PC-9 (cell line): Measurements from ENCODE around the gene FAM131A. TPM values are rescaled to one million over a fixed set of nuclear protein-coding genes. Genes with fewer than 3 reads are reported as not detected.

Experiments
- BruUV-seq: library from RNA; stranded (reverse); fragments of 400-500 nt; replicated peaks from 2 replicates; lab custom pipeline; 2021; lab: Mats Ljungman, UMichigan
- CTCF ChIA-PET: fragments of 300-600 bp; sonication (Branson Sonifier 250); formaldehyde crosslinking; loops from one replicate; lab custom pipeline; 2022; ENCODE audit warnings: antibody characterized with exemption; lab: Charles Lee
- POLR2A ChIA-PET: fragments of 300-600 bp; sonication (Branson Sonifier 250); formaldehyde crosslinking; loops from one replicate; lab custom pipeline; 2022; ENCODE audit warnings: antibody characterized with exemption; ENCODE audit not compliant: unreplicated experiment; lab: Charles Lee
- DNase-seq, 2 experiments: peaks; one replicate each; pipeline versions ENCODE4 v3.0.0 to v3.0.0-alpha.2; 2015 to 2022; ENCODE audit warnings: mixed read lengths in 1 of 2
- H2AFZ ChIP-seq: fragments of 200-600 bp; sonication (generic); 2 replicates; pipeline ENCODE4 v1.8.1; 2017; ENCODE audit warnings: antibody characterized with exemption
- H3F3A ChIP-seq: fragments of 200-600 bp; sonication (generic); 2 replicates; pipeline ENCODE4 v1.8.1; 2017; ENCODE audit warnings: antibody characterized with exemption, mild to moderate bottlenecking, low read depth; ENCODE audit not compliant: insufficient read depth
- H3K27ac ChIP-seq: fragments of 200-600 bp; sonication (generic); 2 replicates; pipeline ENCODE4 v1.6.1; 2016; ENCODE audit warnings: mixed run types
- H3K27me3 ChIP-seq: fragments of 200-600 bp; sonication (generic); 2 replicates; pipeline ENCODE4 v1.6.1; 2016; ENCODE audit warnings: low read depth, mixed run types; ENCODE audit not compliant: insufficient read depth
- H3K36me3 ChIP-seq: fragments of 200-600 bp; sonication (generic); 2 replicates; pipeline ENCODE4 v1.6.1; 2016; ENCODE audit warnings: low read depth, mixed run types
- H3K4me1 ChIP-seq: fragments of 200-600 bp; sonication (generic); replicated peaks from 2 replicates; pipeline ENCODE4 v1.6.1; 2016; ENCODE audit warnings: mixed run types; ENCODE audit not compliant: insufficient read depth
- H3K4me2 ChIP-seq: fragments of 200-600 bp; sonication (generic); 2 replicates; pipeline ENCODE4 v1.6.1; 2017; ENCODE audit warnings: mixed run types
- H3K4me3 ChIP-seq: fragments of 200-600 bp; sonication (generic); 2 replicates; pipeline ENCODE4 v1.6.1; 2016; ENCODE audit warnings: mixed run types
- H3K79me2 ChIP-seq: fragments of 200-600 bp; sonication (generic); 2 replicates; pipeline ENCODE4 v1.6.1; 2017; ENCODE audit warnings: low read depth, mixed run types
- H3K9me2 ChIP-seq: fragments of 200-600 bp; sonication (generic); 2 replicates; pipeline ENCODE4 v1.8.1; 2017; ENCODE audit warnings: mild to moderate bottlenecking; ENCODE audit not compliant: insufficient read depth
- H3K9me3 ChIP-seq: fragments of 200-600 bp; sonication (generic); 2 replicates; pipeline ENCODE4 v1.8.1; 2016; ENCODE audit warnings: low read depth; ENCODE audit not compliant: insufficient read depth
- H4K20me1 ChIP-seq: fragments of 200-600 bp; sonication (generic); 2 replicates; pipeline ENCODE4 v1.8.1; 2017; ENCODE audit not compliant: insufficient read depth
- EZH2 ChIP-seq: fragments of 200-600 bp; sonication (generic); IDR thresholded peaks from 2 replicates; pipeline ENCODE4 v1.8.0; 2017; ENCODE audit warnings: antibody characterized with exemption, low read depth
- intact Hi-C: fragments of 100-400 bp; cut with micrococcal nuclease; formaldehyde crosslinking; loops from one replicate; pipeline ENCODE4 v1.10.0; 2022; ENCODE audit not compliant: unreplicated experiment
- total RNA-seq: library from RNA; stranded (reverse); gene quantifications from 2 replicates; pipeline ENCODE4 v1.2.3, GENCODE V29; 2021
- TF ChIP-seq, protein P1 (sequence below): fragments of 200-600 bp; sonication (generic); conservative IDR thresholded peaks from 2 replicates; pipeline ENCODE4 v1.6.1; 2017; ENCODE audit warnings: mixed run types, antibody characterized with exemption, mild to moderate bottlenecking, moderate library complexity

The FAM131A gene
- total RNA-seq, 1 experiment from 2014 or later: 25.5 TPM

DNA sequence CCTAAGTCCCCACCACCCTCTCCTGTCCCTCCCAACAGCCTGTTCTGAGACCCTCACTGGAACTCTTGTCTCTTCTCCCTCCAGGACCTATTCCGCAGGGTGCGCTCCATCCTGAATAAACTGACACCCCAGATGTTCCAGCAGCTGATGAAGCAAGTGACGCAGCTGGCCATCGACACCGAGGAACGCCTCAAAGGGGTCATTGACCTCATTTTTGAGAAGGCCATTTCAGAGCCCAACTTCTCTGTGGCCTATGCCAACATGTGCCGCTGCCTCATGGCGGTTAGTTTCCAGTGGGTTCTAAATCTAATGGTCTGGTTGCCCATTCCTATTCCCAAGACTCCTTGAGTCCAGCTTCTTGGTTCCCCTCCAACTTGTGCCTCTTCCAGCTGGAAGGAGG is 13.7 kb upstream of the FAM131A start:
- Histone ChIP-seq H3K27ac (no peak overlapping the region), H3K4me3 (no peak overlapping the region), H3K79me2 (peaks cover 91% of the 10 kb centered on the region), H4K20me1 (peaks cover 96% of the 10 kb centered on the region), H3K9me2 (no peaks in the 10 kb centered on the region), H3K27me3 (no peaks in the 10 kb centered on the region), H3K4me1 (peaks cover 20% of the 10 kb centered on the region), H2AFZ (no peak overlapping the region), H3F3A (peaks cover 92% of the 10 kb centered on the region), H3K4me2 (no peak overlapping the region), H3K9me3 (no peaks in the 10 kb centered on the region), H3K36me3 (peaks cover 84% of the 10 kb centered on the region)
- intact Hi-C loops: no loop called here
- BruUV-seq: no TSS peak
- ChIA-PET CTCF (no interaction called here), POLR2A (no interaction called here)
- no peak for DNase-seq
- TF ChIP-seq EZH2: no peak
- TF ChIP-seq, protein P1, sequence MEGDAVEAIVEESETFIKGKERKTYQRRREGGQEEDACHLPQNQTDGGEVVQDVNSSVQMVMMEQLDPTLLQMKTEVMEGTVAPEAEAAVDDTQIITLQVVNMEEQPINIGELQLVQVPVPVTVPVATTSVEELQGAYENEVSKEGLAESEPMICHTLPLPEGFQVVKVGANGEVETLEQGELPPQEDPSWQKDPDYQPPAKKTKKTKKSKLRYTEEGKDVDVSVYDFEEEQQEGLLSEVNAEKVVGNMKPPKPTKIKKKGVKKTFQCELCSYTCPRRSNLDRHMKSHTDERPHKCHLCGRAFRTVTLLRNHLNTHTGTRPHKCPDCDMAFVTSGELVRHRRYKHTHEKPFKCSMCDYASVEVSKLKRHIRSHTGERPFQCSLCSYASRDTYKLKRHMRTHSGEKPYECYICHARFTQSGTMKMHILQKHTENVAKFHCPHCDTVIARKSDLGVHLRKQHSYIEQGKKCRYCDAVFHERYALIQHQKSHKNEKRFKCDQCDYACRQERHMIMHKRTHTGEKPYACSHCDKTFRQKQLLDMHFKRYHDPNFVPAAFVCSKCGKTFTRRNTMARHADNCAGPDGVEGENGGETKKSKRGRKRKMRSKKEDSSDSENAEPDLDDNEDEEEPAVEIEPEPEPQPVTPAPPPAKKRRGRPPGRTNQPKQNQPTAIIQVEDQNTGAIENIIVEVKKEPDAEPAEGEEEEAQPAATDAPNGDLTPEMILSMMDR: no peak

DNA sequence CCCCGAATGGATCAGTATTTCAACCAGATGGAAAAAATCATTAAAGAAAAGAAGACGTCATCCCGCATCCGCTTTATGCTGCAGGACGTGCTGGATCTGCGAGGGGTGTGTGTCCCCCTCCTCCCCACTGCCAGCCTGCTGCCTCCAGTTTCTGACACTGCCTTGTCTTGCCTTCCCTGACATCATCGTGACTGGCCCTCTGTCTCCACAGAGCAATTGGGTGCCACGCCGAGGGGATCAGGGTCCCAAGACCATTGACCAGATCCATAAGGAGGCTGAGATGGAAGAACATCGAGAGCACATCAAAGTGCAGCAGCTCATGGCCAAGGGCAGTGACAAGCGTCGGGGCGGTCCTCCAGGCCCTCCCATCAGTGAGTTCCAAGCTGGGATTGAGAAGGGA is 12.1 kb upstream of the FAM131A start:
- TF ChIP-seq, protein P1: no peak
- TF ChIP-seq EZH2: no peak
- intact Hi-C loops: no loop called here
- Histone ChIP-seq H3K27ac (no peak overlapping the region), H3K79me2 (peaks cover 79% of the 10 kb centered on the region), H3K36me3 (peaks cover 95% of the 10 kb centered on the region), H2AFZ (no peak overlapping the region), H3K4me2 (no peak overlapping the region), H3K27me3 (no peaks in the 10 kb centered on the region), H3K4me3 (no peak overlapping the region), H3K4me1 (peaks cover 5% of the 10 kb centered on the region), H3F3A (peaks cover 96% of the 10 kb centered on the region), H4K20me1 (peaks cover 98% of the 10 kb centered on the region), H3K9me2 (no peaks in the 10 kb centered on the region), H3K9me3 (no peaks in the 10 kb centered on the region)
- no peak for DNase-seq
- ChIA-PET POLR2A (no interaction called here), CTCF (no interaction called here)
- BruUV-seq: no TSS peak

DNA sequence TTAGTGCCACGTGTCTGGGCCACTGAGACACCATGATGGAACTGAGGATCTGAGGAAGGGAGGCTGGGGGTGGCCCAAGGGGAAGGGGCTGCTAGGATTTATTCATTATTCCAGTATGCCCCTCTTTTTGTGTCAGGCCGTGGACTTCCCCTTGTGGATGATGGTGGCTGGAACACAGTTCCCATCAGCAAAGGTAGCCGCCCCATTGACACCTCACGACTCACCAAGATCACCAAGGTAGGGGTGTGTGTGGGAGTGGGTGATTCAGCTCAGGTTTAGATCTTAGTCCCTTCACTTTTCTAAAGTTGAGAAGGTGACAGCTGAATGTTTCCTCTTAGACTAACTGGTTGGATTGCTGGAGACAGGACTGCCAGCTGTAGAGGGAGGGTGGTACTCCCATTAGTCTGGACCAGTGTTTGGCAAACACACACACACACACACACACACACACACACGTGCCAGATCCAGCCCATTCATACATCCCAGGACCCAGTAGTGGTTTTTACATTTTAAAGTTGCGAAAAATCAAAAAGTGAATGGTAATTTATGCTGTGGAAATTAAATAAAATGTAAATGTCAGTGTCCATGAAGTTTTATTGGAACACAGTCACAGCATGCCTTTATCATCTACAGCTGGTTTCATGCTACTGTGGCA is 11.6 kb upstream of the FAM131A start:
- H3K36me3 ChIP-seq: peaks cover 93% of the 10 kb centered on the region
- BruUV-seq: no TSS peak
- H3K9me3 ChIP-seq: no peaks in the 10 kb centered on the region
- H3K4me1 ChIP-seq: peaks cover 1% of the 10 kb centered on the region; the same call in 1 of the 2 replicates
- intact Hi-C loops: no loop called here
- H2AFZ ChIP-seq: no peak overlapping the region
- CTCF ChIA-PET: no interaction called here
- POLR2A ChIA-PET: no interaction called here
- peaks cover 97% of the 10 kb centered on the region for H4K20me1 ChIP-seq
- H3K9me2 ChIP-seq: no peaks in the 10 kb centered on the region
- H3K4me2 ChIP-seq: no peak overlapping the region
- H3F3A ChIP-seq: peaks cover 99% of the 10 kb centered on the region
- no peak overlapping the region for H3K27ac ChIP-seq
- H3K4me3 ChIP-seq: no peak overlapping the region
- no peak for DNase-seq
- H3K79me2 ChIP-seq: peaks cover 73% of the 10 kb centered on the region
- TF ChIP-seq EZH2: no peak
- TF ChIP-seq, protein P1: no peak
- no peaks in the 10 kb centered on the region for H3K27me3 ChIP-seq
